Hematopoietic multipotent progenitor cell treated with erythropoietin and hydrocortisone succinate and interleukin-3 and kit ligand, for 6 days (in vitro differentiated cells): ENCODE results near the gene ARPP21.
A peak's percentile ranks its signal among the peaks of the same experiment; 100 is the strongest.

Experiments
- DNase-seq: peaks from one replicate; pipeline ENCODE4 v3.0.0-alpha.2; 2015

ARPP21 gene

GRCh38 chr3:35643495-35643894 lies 4.2 kb downstream of the ARPP21 start:
- no peak for DNase-seq

- DNase-seq = no peak
Observed at GRCh38 chr3:35644451-35644850, 5.1 kb downstream of the ARPP21 start.

- DNase-seq = no peak
Observed at GRCh38 chr3:35645189-35645588, 5.9 kb downstream of the ARPP21 start.

GRCh38 chr3:35646081-35646480 lies 6.8 kb downstream of the ARPP21 start:
- DNase-seq = no peak

- DNase-seq = no peak
Observed at GRCh38 chr3:35647461-35647860, 8.1 kb downstream of the ARPP21 start.

GRCh38 chr3:35648347-35648746 lies 9.0 kb downstream of the ARPP21 start:
- DNase-seq = no peak

- no peak for DNase-seq
Observed at GRCh38 chr3:35649405-35649804, 10.1 kb downstream of the ARPP21 start.

GRCh38 chr3:35651426-35651825 lies 12.1 kb downstream of the ARPP21 start:
- no peak for DNase-seq

GRCh38 chr3:35651851-35652250 lies 12.5 kb downstream of the ARPP21 start:
- DNase-seq = no peak

GRCh38 chr3:35653347-35653746 lies 14.0 kb downstream of the ARPP21 start:
- no peak for DNase-seq

GRCh38 chr3:35654476-35654875 lies 15.2 kb downstream of the ARPP21 start:
- DNase-seq = peak; percentile 79

GRCh38 chr3:35658686-35659085 lies 19.4 kb downstream of the ARPP21 start:
- no peak for DNase-seq

GRCh38 chr3:35659768-35660167 lies 20.4 kb downstream of the ARPP21 start:
- DNase-seq = peak; percentile 60

GRCh38 chr3:35663471-35663870 lies 24.1 kb downstream of the ARPP21 start:
- no peak for DNase-seq

- peak; percentile 67 for DNase-seq
Observed at GRCh38 chr3:35664460-35664919, 25.2 kb downstream of the ARPP21 start.

GRCh38 chr3:35665390-35666055 lies 26.2 kb downstream of the ARPP21 start:
- DNase-seq = no peak

- no peak for DNase-seq
Observed at GRCh38 chr3:35666888-35667287, 27.6 kb downstream of the ARPP21 start.

GRCh38 chr3:35670408-35670965 lies 31.2 kb downstream of the ARPP21 start:
- no peak for DNase-seq

- DNase-seq = no peak
Observed at GRCh38 chr3:35671483-35671882, 32.2 kb downstream of the ARPP21 start.

- DNase-seq = no peak
Observed at GRCh38 chr3:35673017-35673416, 33.7 kb downstream of the ARPP21 start.

GRCh38 chr3:35674451-35675109 lies 35.3 kb downstream of the ARPP21 start:
- DNase-seq = no peak

- no peak for DNase-seq
Observed at GRCh38 chr3:35675206-35675605, 35.9 kb downstream of the ARPP21 start.

GRCh38 chr3:35675621-35676020 lies 36.3 kb downstream of the ARPP21 start:
- no peak for DNase-seq

- no peak for DNase-seq
Observed at GRCh38 chr3:35677797-35678196, 38.5 kb downstream of the ARPP21 start.
